ENCODE data around the gene SNHG17.
"Not testable (repeated sequence)": the region's sequence is repeated elsewhere in the genome, so short reads cannot be mapped to it uniquely, and the experiment has no call there.

Gene SNHG17

GRCh38 chr20:38434770-38435554 is at the start of gene SNHG17:
Gene SNHG17 (minus strand): TSS chr20:38435328.
- in situ Hi-C loops (cut with MboI; ENCODE audit: low sequenced_read_pairs): no loop called here

GRCh38 chr20:38479596-38479995 is 44.5 kb upstream of the SNHG17 start:
- in situ Hi-C loops (cut with MboI; ENCODE audit: low sequenced_read_pairs): no loop called here

- in situ Hi-C loops (cut with MboI; ENCODE audit: low sequenced_read_pairs): no loop called here
These were observed 42.6 kb upstream of the SNHG17 start for GRCh38 chr20:38477747-38478146.

GRCh38 chr20:38473367-38473795 is 38.3 kb upstream of the SNHG17 start:
- in situ Hi-C loops (cut with MboI; ENCODE audit: low sequenced_read_pairs): no loop called here

- in situ Hi-C loops (cut with MboI; ENCODE audit: low sequenced_read_pairs): no loop called here
These were observed 37.6 kb upstream of the SNHG17 start, which contains the start of gene RALGAPB for GRCh38 chr20:38472513-38473366. Gene RALGAPB (plus strand): TSS chr20:38472843. CDS start chr20:38488433, 15,590 bp downstream.

- in situ Hi-C loops (cut with MboI; ENCODE audit: low sequenced_read_pairs): no loop called here
These were observed 36.9 kb upstream of the SNHG17 start for GRCh38 chr20:38471987-38472512.

GRCh38 chr20:38471245-38471644 is 36.1 kb upstream of the SNHG17 start:
- in situ Hi-C loops (cut with MboI; ENCODE audit: low sequenced_read_pairs): no loop called here

GRCh38 chr20:38466983-38467382 is 31.9 kb upstream of the SNHG17 start:
- in situ Hi-C loops (cut with MboI; ENCODE audit: low sequenced_read_pairs): no loop called here

GRCh38 chr20:38466171-38466570 is 31.0 kb upstream of the SNHG17 start:
- in situ Hi-C loops (cut with MboI; ENCODE audit: low sequenced_read_pairs): no loop called here

DNA sequence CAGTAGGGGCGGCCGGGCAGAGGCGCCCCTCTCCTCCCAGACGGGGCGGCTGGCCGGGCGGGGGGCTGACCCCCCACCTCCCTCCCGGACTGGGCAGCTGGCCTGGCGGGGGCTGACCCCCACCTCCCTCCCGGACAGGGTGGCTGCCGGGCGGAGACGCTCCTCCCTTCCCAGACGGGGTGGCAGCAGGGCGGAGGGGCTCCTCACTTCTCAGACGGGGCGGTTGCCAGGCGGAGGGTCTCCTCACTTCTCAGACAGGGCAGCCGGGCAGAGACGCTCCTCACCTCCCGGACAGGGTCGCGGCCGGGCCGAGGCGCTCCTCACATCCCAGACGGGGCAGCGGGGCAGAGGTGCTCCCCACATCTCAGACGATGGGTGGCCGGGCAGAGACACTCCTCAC is 26.4 kb upstream of the SNHG17 start:
- in situ Hi-C loops (cut with MboI; ENCODE audit: low sequenced_read_pairs): not testable (repeated sequence)

DNA sequence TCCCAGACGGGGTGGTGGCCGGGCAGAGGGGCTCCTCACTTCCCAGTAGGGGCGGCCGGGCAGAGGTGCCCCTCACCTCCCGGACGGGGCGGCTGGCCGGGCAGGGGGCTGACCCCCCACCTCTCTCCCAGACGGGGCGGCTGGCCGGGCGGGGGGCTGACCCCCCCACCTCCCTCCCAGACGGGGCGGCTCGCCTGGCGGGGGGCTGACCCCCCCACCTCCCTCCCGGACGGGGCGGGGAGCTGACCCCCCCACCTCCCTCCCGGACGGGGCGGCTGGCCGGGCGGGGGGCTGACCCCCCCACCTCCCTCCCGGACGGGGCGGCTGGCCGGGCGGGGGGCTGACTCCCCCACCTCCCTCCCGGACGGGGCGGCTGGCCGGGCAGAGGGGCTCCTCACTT is 26.0 kb upstream of the SNHG17 start:
- in situ Hi-C loops (cut with MboI; ENCODE audit: low sequenced_read_pairs): not testable (repeated sequence)

DNA sequence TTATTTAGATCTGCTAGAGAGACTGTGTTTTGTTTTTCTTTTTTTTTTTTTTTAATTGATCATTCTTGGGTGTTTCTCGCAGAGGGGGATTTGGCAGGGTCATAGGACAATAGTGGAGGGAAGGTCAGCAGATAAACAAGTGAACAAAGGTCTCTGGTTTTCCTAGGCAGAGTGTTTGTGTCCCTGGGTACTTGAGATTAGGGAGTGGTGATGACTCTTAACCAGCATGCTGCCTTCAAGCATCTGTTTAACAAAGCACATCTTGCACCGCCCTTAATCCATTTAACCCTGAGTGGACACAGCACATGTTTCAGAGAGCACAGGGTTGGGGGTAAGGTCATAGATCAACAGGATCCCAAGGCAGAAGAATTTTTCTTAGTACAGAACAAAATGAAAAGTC is 25.5 kb upstream of the SNHG17 start:
- in situ Hi-C loops (cut with MboI; ENCODE audit: low sequenced_read_pairs): not testable (repeated sequence)

DNA sequence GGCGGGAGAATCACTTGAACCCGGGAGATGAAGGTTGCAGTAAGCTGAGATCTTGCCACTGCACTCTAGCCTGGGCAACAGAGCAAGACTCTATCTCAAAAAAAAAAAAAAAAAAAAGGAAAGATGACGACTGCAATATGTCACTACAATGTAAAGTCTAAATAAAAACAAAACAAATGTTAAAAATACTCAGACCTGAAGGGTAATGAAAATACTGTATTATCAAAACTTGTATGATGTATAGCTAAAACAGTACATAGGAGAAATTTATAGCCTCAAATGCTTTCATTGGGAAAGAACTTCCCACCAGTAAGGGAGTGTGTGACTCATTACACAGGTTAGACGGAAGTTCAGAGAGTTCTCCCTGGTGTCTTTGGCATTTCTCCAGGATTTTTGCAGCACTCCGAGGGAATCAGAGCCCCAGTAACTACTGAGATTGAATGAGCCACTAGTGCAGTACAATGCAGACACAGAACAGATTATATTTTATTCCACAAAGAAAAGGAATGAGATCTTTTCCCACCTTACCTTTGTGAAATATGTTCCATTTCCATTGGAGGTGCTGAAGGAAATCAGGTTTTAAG is 25.0 kb upstream of the SNHG17 start:
- in situ Hi-C loops (cut with MboI; ENCODE audit: low sequenced_read_pairs): no loop called here

DNA sequence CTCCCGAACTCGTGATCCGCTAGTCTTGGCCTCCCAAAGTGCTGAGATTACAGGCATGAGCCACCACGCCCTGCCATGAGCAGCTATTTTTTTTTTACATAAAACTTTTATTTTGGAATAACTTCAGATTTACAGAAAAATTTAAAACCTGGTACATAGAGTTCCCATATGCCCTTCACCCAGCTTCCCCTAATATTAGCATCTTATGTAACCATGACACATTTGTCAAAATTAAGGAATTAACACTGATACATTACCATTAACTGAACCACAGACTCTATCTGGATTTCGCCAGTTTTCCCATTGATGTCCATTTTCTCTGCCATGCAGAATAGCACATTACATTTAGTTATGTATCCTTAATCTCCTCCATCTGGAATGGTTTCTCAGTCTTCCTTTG is 23.2 kb upstream of the SNHG17 start:
- in situ Hi-C loops (cut with MboI; ENCODE audit: low sequenced_read_pairs): no loop called here

GRCh38 chr20:38454556-38455473 is 19.7 kb upstream of the SNHG17 start:
- in situ Hi-C loops (cut with MboI; ENCODE audit: low sequenced_read_pairs): no loop called here

DNA sequence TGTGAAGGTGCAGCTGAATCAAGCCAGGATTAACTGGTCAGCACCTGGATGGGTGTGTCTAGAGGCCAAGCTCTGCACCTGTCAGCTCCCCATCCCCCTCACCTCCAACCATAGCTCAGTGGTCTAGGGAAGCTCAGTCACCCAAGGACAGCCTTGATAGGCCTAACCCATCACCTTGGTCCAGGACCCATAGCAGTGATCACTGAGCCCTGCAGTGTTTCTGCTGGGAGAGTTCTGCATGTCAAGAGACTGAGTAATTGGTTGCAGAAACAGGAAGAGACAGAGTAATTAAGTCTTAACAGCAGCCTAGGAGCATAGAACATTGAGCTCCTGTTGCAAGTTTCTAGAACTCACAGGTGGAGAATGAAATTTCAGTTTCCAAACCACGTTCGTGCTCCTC is 18.8 kb upstream of the SNHG17 start:
- in situ Hi-C loops (cut with MboI; ENCODE audit: low sequenced_read_pairs): no loop called here

- in situ Hi-C loops (cut with MboI; ENCODE audit: low sequenced_read_pairs): no loop called here
These were observed 17.9 kb upstream of the SNHG17 start for GRCh38 chr20:38452880-38453624.

DNA sequence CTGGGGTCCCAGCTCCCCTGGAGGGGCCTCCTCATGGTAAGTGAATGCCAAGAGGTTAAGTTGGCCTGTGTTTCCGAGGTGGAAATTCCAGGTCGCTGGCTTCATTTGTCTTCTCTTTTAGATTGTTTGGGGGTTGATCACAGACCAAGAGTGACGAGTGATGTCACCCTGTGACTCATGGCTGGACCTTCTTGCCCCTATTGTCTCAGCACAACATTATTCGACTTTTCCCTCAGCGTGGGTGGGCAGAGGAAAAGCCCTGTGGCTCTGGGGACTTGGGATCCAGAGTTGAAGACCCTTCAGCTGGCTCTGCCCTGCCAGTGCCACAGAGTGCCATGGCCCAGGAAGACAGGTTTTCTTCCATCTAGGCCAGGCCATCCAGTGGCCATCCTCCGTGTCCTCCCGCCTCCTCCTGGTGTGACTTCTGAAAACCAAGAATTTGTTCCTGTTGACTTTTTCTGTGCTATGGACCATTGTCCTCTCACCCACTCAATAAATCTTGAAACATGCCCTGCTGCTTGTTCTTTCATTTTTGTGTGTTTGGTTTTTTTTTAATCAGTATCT is 15.4 kb upstream of the SNHG17 start:
- in situ Hi-C loops (cut with MboI; ENCODE audit: low sequenced_read_pairs): no loop called here

DNA sequence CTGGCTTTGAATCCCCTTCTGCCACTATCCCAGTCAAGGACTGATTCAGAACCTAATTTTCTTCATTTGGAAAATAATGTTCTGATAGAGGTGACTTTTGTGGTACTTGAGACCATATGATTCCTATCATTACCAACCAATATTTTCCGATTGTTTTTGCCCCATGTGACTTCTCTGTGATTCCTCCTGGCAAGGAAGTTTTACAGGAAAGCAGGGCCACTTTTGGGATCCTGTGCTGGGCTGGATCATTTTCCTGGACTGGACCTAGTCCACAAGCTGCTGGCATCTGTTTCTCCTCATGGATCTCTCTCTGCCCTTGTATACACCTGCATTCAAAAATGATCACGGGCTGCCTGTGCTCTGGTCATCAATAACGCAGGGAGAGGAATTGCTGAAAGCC is 13.9 kb upstream of the SNHG17 start:
- in situ Hi-C loops (cut with MboI; ENCODE audit: low sequenced_read_pairs): no loop called here
